NOMO-1 treated with DMSO at 0.1 percent for 48 hours (cell line): Measurements from ENCODE around the gene TTLL12.

Source experiments
- DNase-seq: peaks from one replicate; lab custom pipeline; 2025; ENCODE audit not compliant: unreplicated experiment; lab: John Stamatoyannopoulos, UW

Gene TTLL12

DNA sequence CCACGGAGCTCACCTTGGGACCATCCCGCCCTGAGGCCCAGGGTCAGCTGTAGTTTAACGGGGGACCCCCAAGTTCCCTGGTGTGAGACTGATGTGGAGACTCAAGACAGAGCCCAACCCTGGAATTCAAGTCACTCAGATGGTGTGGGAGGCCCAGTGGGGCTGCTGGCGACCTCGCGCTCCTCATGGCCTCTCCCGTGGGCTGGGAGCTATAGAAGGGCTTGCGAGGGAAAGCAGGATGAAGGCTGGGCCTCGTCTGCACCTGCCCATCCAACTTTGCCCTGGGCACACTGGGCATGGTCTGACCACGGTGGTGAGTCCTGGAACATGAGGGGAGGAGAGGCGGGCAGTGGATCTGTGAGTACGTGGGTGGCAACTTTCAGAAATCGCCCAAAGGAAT, 13.6 kb upstream of the TTLL12 start:
- no peak for DNase-seq

DNA sequence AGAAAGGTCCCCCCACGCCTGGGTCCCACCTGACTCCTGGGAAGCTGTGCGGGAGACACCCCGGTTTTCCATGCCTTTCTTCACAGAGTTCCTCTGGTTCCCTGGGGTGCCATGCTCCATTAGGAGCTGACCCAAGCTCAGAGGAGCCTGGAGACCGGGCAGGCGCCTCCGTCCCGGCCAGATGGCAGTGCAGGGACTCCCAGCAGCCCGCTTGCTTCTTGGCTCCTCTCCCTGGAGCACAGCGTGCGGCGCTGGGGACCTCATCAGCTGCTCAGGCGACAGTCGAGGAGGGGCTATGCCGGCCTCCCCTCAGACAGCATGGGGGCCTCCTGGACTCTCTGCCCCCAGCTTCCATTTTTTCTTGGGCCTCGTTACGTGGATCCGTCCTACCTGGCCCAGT, 13.1 kb upstream of the TTLL12 start:
- DNase-seq = no peak

DNA sequence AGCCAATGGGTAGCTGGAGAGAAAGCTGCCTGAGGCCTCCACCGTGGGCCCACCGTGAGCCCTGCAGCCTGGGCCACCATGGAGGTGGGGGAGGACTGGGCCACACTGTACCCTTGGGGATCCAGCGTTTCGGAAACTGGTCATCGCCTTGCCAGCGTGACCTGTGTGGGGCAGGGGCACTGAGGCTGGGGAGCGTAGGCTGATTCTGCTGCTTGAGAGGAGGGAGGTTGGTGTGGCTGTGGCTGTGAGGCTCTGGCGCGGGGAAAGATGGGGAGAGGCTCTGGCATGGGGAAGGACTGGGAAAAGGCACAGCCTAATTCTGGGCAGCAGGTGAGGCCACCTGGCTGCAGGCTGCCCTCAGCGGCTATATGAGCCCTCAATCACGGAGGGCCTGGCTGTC, 12.6 kb upstream of the TTLL12 start:
- DNase-seq = no peak

DNA sequence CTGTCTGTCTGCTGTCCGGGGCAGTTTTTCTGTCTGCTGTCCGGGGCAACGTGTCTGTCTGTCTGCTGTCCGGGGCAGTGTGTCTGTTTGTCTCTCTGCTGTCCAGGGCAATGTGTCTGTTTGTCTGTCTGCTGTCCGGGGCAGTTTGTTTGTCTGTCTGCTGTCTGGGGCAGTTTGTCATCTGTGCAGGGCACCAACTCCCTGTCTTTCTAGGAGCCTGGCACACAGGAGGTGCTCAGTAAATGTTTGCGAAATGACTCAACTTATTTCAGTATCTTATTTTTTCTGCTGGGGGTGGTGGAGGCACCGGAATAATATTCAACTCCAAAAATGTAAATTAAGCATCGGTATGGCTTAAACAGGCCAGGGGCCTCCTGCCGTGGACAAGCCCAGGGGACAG, 12.0 kb upstream of the TTLL12 start:
- DNase-seq = no peak

DNA sequence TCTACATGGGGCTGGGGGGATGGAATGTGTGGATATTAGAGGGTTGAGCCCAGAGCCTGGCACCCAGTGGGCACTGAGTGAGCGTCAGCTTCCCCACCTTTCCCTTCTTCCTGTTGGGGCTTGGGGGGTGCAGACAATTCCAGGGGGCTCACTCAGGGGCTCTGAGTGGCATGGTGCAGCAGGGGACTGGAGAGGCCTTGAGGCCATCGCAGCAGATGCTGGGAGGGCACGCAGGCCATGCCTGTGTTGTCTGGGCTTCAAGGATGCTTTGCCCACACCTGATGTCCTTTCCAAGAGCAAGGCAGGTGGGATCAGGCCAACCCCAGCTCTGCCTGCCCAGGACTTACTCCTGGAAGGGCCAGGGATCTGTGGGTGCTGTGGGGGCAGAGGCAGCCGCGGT, 11.2 kb upstream of the TTLL12 start:
- DNase-seq = no peak

DNA sequence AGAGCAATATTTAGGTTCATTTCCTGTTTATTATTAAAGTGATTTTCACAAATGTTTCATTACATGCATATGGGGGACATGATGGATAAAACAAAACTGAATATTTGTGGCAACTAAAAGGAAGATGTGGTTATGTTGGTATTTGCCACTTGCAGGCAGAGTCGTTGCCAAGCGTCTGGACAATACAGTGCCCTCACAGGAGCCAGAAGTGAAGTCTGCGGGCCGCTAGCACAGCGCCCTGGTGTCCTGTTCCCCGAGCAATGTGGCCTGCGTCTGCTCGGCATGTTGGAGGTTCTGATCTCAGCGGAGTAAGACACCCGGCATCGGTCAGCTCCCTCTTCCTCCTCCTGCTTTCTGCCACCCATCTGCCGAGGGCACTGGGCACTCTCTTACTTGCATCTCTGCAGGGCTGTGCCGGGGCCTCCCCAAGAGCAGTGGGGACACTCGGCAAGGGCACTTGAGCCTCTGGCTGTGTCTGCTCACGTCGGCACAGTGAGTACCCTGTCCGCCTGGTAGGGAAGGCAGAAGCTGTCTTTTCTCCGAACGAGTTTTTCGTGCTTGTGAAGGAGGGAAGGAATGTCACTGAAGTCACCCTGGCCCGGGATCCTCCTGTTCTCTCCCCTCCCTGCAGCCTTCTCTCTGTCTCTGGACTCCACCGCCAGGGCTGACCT, 10.5 kb upstream of the TTLL12 start:
- DNase-seq = no peak

DNA sequence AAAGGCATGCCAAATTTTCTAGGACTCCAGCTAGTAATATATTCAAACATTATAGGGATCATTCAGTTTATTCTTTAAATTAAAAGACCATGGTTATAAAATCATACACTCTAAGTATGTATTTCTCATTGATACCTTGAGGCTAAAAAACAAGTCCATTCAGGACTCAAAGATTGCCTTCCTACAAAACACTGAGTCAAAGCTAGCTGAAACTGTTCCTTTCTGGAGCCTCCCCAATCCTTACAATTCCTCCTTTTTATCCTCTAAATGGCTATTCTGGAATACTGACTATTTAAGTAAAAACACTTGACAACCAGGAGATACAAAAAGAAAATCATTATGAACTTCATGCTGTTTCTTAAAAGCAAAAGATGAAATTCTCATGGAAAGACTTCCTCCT, 4.9 kb upstream of the TTLL12 start:
- no peak for DNase-seq

DNA sequence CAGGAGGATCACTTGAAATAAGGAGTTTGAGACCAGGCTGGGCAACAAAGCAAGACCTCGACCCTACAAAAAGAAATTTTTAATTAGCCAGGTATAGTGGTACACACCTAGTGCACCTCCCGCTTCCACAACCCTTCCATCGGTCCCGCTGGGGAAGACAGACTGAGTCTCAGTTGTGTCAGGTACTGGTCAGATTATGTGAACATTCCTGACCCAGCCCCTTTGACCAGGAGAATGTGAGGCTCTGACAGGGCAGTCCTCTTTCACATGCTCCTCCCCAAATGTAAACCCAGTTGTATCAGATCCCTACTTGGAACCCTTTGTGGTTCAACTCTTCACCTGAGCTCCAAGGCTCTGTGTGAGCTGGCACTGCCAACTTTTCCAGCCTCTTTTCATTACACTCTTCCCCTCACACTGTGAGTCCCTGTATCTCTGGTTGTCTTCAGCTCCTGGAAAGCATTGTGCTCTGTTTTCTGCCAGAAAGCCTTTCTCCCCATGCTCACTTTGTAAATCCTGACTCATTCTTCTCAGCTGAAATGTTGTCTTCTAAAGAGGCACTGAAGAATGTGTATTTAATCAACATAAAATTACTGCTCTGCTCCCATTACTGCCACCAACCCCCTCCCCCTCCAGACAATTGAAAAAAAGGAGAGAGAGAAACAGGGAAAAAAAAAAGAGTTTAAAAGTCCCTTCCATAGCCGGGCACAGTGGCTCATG, 2.1 kb upstream of the TTLL12 start:
- no peak for DNase-seq

DNA sequence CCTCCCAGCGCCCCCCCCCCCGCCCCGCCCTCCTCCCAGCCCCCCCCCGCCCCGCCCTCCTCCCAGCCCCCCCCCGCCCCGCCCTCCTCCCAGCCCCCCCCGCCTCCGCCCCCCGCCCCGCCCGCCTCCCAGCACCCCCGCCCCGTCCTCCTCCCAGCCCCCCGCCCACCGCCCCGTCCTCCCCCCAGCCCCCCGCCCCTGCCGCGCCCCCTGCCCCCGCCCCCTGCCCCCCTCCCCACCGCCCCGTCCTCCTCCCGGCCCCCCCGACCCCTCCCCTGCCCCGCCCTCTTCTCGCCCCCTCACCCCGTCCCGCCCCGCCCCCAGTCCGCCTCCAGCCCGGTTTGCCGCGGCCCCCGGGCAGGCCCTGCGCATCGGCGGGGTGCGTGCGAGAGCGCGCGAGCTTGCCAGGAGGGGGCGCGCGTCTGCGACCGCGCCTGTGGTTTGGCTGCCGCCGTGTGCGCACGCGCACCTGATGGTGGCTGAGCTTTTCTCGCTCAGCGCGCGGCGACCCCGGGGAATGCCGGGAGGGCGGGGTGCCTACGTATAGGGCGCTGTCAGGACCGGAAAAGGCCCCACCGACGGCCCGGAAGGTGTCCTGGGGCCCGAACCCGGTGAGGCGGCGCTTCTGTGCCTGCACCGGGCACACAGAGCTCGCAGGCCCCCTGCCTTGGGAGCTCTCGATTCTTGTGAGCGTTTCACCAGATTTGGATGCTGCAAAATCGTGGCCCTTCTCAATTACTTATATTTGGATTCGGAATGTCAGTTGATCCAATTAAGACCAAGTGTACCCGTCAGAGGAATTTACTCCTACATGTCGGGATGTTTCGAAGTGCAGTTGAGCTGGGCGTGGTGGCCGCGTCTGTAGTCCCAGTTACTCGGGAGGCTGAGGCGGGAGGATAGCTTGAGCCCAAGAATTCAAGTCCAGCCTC, 501 bp upstream of the TTLL12 start:
- DNase-seq = peak; percentile 91

DNA sequence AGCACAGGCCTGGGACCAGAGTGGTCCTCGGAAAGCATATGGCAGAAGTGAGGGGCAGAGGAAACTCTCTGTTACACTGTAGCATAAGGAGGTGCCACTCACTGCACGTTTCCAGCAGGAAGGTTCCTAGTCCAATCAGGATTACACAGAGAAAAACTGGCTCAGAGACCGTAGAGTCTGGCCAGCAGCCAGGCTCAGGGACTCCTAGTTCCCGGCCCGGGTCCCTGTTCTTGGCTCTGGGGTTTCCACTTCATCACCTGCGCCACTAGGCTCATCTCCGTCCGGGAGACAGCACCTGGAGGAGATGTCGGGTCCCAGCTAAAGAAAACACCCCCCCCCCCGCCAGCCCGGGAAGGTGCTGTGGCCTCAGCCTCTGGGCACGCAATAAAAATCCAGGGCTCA, 1.1 kb downstream of the TTLL12 start:
- DNase-seq = no peak

DNA sequence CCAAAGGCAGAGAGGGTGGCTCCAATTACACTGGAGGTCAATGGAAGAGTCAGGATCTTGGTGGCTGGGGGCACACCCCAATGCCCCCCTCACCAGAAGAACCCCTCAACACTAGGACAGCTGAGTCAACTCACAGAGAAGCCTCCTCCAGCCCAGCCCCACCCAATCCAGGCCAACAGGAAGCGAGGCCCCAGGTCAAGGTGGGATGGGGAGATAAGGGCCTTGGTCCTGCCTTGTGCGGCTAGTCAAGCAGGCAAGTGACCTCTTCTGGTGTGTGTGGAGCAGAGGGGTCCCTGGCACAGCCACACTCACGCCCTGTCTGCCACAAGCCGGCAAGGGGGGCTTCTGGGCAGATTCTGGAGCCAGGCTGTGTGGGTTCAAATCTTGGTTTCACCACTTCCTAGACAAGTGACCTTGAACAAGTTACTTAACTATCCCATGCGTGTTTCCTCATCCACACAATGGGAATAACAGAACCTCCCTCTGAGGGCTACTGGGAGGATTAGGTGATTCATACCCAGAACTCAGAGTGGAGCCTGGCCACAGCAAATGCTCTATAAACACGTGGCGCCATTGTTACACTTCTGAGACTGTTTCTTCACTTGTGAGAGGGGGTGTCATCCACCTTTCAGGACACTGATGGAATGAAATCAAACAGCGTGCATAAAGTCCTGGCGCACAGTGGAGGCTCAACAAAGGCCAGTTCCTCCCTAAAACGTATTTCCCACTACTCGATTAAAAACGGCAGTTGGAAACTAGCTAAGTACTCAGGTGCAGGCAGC, 3.2 kb downstream of the TTLL12 start:
- no peak for DNase-seq

DNA sequence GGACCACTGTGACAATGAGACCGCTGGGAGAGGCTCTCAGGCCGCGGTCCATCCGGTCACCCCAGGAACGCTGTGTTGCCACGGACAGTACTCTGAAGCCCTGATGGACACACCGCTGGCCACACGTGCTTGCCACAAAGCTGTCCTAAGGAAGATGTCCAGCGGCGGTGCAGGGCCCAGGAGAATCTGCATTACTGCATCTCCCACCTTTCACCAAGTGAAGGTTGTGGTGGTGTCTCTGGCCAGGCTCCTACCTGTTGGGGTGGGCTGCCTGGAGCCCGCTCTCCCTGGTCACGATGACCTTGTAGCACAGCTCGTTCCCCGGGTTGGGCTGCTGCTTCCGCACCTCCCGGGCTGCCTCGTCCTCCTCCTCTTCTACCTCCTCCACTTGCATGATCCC, 4.2 kb downstream of the TTLL12 start:
- DNase-seq = no peak

DNA sequence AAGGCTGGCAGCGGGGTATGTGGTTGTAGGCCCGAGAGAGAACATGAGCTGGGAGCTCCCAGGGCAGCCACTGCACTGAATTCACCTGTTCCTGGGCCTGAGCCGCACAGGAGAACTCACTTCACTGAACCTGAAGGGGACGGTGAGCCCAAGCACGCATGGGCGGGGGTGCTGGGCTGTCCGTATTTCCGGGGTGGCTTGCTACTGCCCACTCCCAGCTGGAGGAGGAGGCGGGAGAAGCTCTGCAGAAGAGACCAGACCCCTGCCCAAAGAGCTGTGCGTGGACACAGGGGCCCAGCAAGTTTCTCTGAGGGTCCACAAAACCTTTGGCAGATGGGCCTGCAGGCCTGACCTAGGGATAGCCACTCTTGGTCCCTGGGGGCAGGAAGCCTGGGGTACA, 4.8 kb downstream of the TTLL12 start:
- DNase-seq = no peak

DNA sequence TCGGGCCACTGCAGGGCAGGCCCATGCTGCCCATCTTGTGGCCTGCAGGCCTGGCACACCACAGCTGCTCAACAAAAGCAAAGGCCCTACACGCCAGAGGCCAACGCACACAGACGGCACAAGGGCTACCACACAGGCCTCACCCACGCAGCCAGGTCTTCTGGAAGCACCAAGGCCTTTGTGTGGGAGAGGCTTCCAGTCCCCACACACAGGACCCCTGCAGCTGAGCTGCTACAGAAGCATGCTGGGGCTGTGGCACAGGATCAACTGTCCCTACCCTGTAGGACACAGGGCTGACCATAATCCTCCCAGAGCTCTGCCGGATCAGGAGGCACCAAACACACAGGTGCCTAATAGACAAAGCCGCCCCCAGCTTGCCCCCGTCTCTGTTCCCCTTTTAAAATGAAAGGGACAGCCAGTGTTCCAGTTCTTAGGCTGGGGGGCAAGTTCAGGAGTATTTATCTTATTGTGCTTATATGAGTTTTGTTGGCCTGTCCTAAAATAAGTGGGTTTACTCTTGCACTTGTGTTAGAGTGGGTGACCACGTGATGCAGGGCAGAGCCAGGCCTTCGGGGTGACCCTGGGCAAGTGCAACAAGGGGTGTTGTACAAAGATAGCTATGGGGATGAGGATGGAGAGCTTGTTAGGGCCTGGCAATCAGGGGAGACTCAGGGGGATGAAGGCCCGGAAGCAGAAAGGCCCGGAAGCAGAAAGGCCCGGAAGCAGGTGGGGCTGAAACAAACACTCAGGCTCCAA, 5.4 kb downstream of the TTLL12 start:
- DNase-seq = no peak

DNA sequence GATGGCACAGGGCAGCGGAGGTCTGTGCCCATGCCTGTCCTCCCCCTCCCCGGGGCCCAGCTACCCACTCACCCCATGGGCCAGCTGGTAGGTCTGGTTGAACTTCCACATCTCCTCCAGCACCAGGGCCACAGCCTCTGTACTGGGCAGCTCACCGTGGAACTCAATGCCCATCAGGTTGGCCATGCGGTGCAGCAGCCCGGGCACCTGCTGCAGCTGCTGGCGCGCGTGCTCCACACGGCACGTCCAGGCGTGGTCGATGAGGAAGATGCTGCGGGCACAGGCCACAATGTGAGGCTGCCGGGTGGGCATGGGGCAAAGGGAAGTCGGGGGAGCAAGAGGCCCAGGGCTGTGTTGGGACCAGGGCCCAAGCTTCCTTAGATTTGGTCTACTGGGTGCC, 6.3 kb downstream of the TTLL12 start:
- no peak for DNase-seq

DNA sequence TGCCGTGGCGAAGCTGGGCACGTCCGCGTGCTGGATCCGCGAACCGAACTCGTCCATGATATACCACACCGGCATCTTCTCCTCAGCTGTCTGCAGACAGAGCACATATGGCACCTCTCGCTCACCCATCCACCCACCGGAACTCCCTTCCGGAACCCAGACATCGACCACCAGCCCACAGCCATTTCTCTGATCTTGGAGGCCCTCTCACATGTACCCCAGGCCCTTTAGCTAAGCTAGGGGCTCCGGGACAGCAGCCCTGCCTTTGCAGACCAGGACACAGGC, 7.1 kb downstream of the TTLL12 start:
- no peak for DNase-seq

DNA sequence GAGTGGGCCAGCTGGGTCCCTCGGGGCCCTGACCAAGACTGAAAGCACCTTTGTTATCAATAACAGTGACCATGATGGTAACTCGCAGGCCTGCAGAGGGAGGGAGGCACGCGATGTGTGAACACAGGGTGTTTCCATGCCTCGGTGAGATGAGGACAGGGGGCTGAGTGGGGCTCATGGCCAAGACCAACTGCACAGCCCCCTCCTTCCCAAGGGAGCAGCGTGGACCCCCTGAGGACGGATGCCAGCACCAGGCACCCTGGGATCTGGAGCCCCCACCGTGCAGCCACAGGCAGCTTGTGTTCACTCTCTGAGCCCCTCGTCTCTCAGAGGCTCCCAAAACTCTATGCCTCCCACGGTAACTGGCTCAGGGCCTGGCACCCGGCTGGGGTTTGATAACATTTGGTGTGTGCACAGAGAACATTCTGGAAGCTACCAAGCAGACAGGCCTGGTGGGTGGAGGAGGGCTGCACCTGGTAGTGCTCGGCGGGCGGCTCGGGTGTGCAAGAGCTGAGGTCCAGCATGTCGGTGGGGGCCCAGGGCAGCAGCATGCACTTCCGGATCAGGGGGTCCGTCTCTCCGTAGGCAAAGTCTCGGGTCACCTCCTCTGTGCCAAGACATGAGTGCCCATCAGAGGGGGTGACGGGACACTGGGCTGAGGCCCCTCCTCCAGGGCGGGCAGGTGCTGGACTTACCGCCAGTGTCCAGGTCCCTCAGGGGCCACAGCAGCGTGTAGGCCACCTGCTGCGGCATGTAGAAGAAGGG, 7.6 kb downstream of the TTLL12 start:
- DNase-seq = no peak

DNA sequence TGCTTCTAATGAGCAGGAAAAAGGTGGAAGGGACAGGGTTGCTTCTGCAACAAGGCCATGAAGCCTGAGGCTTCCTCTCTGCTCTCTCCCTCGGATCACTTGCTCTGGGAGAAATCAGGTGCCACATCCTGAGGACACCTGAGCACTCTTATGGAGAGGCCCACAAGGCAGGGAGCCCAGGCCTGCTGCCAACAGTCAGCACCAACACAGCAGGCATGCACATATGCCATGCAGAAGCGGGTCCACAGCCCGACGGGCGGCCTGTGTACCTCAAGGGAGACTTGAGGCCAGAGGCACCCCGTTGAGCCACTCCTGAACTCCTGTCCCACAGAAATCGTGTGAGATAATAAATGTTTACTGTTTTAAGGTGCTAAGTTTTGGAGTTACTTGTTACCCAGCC, 9.5 kb downstream of the TTLL12 start:
- DNase-seq = no peak

DNA sequence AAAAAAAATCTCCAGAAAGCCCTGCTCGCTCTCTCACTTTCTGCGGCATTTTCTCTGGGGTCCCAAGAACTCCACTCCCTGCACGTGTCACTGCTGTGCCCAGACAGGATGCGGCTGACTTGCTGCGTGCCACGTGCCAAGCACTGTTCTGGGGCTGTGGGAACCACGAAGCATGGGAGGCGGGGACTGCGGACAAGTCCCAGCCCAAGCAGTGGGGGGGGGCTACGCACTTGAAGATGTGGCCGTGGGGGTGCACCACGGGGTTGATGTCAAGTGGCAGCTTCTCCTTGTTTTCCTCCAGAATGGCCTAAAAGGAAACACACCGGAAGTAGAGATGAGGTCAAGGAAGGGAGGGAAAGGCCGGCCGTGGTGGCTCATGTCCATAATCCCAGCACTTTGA, 10.8 kb downstream of the TTLL12 start:
- no peak for DNase-seq

DNA sequence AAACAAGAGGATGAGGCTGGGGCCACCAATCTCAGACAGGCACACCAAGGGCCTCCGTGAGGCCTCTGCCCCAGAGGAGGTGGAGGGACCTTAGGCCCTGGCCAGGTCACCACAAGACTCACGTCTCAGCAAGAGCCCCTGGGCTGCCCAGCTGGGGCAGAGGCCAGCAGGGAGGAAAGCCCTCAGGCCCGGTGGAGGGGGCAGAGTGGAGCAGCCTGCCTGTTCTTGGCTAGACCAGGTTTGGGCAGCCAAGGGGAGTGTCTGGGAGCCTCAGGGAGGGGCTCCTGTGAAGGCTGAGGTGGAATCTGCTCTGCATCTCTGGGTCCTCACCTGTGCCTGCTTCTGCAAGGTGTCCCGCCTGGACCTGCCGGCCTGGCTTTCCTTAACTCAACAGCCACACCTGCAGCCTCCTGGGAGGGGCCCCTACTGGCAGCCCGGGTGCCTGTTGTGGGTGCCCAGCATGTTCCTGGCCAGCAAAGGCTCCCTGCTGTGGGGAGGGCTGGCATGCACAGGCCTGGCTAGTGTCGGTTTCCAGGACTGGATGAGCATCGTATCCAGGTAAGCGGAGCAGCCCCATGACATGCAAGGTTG, 11.9 kb downstream of the TTLL12 start:
- no peak for DNase-seq
